HG02588 (cell line): ENCODE measurements around the gene KIR2DL1.
"Not testable (repeated sequence)": the region's sequence is repeated elsewhere in the genome, so short reads cannot be mapped to it uniquely, and the experiment has no call there.

ENCODE experiments used
- ATAC-seq: cut with Tn5 transposase; IDR thresholded peaks from one replicate; pipeline ENCODE4 v1.9.1; 2021; ENCODE audit warnings: mild to moderate bottlenecking, moderate library complexity; ENCODE audit not compliant: unreplicated experiment

KIR2DL1 gene

DNA sequence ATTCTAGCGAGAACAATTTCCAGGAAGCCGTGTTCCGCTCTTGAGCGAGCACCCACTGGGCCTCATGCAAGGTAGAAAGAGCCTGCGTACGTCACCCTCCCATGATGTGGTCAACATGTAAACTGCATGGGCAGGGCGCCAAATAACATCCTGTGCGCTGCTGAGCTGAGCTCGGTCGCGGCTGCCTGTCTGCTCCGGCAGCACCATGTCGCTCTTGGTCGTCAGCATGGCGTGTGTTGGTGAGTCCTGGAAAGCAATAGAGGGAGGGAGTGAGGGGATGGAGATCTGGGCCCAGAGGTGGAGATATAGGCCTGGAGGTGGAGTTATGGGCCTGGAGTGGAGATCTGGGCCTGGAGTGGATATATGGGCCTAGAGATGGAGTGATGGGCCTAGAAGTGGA is at the start of gene KIR2DL1:
Gene KIR2DL1 (plus strand): TSS at position 148 of the 400 bp plus-strand sequence. CDS start 58 bp downstream, at position 206.
- not testable (repeated sequence) for ATAC-seq

DNA sequence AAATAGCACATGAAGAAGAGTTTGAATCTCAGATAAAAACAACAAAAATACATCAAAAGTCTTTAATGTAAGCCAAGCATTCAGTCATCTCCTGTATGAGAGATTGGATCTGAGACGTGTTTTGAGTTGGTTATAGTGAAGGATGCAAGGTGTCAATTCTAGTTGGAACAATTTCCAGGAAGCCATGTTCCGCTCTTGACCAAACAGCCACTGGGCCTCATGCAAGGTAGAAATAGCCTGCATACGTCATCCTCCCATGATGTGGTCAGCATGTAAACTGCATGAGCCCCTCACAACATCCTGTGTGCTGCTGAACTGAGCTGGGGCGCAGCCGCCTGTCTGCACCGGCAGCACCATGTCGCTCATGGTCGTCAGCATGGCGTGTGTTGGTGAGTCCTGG is 45.5 kb upstream of the KIR2DL1 start, which contains the start of gene KIR3DL3:
Gene KIR3DL3 (plus strand): TSS at position 301 of the 400 bp plus-strand sequence. CDS start 55 bp downstream, at position 356.
- ATAC-seq, result no peak

DNA sequence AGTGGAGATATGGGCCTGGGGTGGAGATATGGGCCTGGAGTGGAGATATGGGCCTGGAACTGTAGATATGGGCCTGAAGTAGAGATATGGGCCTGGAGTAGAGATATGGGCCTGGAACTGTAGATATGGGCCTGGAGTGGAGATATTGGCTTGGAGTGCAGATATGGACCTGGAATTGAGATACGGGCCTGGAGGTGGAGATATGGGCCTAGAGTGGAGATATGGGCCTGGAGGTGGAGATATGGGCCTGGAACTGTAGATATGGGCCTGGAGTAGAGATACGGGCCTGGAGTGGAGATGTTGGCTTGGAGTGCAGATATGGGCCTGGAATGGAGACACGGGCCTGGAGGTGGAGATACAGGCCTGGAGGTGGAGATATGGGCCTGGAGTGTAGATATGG is 44.9 kb upstream of the KIR2DL1 start:
- no peak for ATAC-seq

DNA sequence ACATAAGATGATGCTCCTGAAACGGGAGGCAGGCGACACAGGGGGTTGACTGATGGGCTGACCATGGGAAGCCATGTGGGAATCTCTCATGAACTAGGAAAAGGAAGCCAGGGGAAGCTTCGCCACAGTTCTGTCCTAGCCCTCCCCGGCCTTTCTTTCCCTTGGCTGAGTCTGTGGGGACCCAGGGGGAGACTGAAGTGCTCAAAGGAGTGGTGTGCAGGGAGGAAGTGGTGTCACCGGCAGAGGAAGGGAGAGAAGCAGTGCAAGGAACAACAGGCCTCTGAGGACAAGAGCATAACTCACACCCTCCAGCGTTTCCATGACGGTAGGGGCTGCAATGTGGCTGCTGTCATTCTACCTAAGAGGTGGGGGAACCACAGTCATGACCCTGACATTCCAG is 44.3 kb upstream of the KIR2DL1 start:
- ATAC-seq, result no peak

DNA sequence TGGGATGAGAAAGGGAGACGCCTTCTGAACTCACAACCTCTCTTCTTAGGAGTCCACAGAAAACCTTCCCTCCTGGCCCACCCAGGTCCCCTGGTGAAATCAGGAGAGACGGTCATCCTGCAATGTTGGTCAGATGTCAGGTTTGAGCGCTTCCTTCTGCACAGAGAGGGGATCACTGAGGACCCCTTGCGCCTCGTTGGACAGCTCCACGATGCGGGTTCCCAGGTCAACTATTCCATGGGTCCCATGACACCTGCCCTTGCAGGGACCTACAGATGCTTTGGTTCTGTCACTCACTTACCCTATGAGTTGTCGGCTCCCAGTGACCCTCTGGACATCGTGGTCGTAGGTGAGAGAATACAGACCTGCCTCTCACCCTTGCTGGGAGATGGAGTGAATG is 42.0 kb upstream of the KIR2DL1 start:
- ATAC-seq, result no peak

DNA sequence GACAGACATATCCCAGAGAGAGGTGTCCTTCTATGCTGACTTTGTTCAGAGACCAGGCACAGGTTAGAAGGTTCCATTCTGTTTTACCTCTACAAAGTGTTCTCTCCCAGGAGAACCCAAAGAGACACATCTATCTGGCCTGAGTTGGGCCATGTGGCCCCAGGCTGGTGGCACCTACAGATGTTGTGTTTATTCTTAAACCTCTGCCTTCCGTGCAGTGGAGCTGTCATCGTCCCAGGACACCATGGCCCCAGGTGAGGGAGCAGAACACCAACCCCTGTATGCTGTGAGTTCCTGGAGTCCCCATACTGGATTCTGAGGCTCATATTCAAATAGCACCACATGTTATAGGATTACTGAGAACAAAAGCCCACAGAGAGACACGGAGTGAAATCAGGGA is 41.4 kb upstream of the KIR2DL1 start:
- no peak for ATAC-seq

DNA sequence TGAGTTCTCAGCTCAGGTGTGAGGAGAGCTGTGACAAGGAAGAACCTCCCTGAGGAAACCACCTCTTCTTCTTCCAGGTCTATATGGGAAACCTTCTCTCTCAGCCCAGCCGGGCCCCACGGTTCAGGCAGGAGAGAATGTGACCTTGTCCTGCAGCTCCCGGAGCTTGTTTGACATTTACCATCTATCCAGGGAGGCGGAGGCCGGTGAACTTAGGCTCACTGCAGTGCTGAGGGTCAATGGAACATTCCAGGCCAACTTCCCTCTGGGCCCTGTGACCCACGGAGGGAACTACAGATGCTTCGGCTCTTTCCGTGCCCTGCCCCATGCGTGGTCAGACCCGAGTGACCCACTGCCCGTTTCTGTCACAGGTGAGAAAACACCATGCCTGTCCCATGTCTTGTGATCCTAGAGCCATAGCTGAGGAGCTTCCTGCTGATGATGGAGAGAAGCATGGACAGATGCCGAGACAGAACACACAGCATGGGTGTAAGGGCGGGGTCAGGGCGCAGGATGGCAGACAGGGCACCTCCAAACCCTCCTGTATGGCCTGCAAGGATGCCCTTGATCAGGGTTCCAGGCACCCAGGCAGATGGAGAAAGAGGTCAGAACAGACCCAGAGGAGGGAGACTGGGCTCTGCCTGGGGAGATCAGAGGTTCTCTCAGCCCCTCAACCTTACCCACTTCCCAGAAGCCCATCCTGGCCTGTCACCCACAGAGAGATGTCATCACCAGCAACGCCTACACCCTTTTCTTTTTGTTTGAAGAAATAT is 40.0 kb upstream of the KIR2DL1 start:
- ATAC-seq, result no peak

DNA sequence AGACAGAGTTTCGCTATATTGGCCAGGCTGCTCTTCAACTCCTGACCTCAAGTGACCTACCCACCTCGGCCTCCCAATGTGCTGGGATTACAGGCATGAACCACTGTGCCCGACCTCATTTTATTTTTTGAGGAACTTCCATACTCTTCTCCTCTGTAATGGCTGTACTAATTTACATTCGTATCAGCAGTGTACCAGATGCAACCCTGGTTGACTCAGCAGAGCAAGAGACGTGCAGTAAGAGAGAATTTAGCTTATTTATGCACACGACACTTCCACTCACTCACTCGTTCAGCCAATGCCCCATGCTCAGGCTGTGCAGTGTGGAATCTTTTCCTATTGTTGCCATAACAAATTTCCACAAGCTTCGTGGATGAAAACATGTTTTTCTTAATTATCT is 38.4 kb upstream of the KIR2DL1 start:
- no peak for ATAC-seq

DNA sequence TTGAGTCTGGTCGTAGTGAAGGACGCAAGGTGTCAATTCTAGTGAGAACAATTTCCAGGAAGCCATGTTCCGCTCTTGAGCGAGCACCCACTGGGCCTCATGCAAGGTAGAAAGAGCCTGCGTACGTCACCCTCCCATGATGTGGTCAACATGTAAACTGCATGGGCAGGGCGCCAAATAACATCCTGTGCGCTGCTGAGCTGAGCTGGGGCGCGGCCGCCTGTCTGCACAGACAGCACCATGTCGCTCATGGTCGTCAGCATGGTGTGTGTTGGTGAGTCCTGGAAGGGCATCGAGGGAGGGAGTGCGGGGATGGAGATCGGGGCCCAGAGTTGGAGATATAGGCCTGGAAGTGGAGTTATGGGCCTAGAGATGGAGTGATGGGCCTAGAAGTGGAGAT is 31.3 kb upstream of the KIR2DL1 start, which contains the start of gene KIR2DL3:
Gene KIR2DL3 (plus strand): TSS at position 208 of the 400 bp plus-strand sequence. CDS start 33 bp downstream, at position 241.
- not testable (repeated sequence) for ATAC-seq

DNA sequence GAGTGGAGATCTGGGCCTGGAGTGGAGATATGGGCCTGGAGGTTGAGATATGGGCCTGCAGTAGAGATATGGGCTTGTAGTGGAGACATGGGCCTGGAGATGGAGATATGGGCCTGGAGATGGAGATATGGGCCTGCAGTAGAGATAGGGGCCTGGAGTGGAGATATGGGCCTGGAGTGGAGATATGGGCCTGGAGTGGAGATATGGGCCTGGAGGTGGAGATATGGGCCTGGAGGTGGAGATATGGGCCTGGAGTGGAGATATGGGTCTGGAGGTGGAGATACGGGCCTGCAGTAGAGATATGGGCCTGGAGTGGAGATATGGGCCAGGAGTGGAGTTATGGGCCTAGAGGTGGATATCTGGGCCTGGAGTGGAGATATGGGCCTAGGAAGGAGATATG is 30.9 kb upstream of the KIR2DL1 start:
- ATAC-seq, result no peak

DNA sequence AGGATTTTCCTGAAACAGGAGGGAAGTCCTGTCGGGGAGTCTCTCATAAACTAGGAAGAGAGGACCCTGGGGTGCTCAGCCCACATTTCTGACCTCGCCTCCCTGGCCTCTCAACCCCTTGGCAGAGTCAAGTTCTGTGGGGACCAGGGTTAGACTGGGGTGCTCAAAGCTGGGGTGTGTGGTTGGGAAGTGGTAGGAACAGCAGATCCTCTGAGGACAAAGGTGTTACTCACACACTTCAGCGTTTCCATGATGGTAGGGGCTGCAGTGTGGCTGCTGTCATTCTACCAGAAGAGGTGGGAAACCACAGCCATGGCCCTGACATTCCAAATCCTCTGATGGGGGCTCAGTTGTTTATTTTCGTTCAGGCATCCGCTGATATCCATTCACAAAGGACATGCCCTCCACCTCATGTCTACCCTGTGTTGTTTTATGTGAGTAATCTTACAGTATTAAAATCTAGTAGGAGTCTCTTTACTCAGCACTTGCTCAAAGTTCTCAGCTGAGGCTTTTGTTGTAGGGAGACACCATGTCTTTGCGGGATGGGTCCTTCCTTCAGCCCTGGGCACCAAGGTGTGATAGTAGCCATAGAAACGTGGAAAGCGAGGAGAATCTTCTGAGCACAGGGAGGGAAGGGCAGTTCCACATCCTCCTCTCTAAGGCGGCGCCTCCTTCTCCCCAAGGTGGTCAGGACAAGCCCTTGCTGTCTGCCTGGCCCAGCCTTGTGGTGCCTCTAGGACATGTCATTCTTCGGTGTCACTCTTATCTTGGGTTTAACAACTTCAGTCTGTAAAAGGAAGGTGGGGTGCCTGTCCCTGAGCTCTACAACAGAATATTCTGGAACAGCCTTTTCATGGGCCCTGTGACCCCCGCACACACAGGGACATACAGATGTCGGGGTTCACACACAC is 29.8 kb upstream of the KIR2DL1 start:
- ATAC-seq, result no peak

DNA sequence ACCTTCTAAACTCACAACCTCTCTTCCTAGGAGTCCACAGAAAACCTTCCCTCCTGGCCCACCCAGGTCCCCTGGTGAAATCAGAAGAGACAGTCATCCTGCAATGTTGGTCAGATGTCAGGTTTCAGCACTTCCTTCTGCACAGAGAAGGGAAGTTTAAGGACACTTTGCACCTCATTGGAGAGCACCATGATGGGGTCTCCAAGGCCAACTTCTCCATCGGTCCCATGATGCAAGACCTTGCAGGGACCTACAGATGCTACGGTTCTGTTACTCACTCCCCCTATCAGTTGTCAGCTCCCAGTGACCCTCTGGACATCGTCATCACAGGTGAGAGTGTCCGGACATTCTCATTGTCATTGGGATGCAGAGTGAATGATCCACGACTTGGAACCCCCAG is 27.6 kb upstream of the KIR2DL1 start:
- not testable (repeated sequence) for ATAC-seq

DNA sequence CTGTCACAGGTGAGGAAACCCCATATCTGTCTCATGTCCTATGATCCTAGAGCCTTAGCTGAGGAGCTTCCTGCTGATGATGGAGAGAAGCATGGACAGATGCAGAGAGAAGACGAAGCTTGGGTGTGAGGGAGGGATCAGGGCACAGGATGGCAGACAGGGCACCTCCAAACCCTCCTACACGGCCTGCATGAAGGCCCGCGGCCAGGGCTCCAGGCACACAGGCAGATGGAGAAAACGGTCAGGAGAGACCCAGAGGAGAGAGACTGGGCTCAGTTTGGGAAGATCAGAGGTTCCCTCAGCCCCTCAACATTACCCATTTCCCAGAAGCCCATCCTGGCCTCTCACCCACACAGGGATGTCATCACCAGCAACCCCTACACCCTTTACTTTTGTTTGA is 25.5 kb upstream of the KIR2DL1 start:
- ATAC-seq, result not testable (repeated sequence)

DNA sequence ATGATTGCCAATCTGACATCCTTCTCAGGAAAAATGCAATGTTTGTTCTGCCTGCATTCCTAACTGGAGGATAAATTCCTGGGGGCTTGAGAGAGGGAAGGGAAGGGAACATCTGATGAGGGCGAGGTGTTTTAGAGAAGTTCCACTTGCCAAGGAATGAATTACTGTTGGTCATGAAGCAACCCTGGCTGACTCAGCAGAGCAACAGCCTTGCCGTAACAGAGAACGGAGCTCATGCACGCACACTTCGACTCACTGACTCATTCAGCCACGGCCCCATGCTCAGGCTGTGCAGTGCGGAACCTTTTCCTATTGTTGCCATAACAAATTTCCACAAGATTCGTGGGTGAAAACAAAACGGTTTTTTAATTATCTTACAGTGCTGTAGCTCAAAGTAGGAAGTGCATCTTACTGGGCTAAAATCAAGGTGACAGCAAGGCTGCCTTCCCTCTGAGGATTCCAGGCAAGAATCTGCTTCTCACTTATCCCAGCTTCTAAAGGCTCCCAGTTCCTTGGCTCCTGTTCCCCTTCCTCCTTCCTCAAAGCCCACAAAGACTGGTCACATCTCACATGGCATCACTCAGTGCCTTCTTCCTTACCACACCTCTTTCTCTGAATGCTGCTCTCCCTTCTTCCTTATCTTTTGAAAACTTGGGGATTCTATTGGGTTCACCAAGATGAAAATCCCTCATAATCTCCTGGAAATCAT is 21.8 kb upstream of the KIR2DL1 start:
- not testable (repeated sequence) for ATAC-seq

DNA sequence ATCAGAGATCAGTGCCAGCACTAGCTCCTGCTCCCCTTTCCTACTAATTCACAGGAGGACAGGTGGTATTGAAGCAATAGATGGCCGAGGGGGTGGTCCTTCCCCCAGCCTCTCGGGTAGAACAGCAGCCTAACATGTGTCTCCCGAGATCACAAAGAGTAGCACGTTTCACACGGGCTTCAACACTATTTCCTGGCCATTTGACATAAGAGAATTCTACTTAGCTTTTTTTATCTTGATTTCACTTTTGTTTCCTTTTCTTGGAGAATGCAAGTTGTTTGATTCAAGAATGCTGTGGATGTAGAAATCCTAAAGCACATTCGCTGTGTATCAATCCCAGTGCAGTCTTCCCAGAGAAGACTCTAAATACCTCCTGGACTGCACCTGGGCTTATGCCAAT is 19.3 kb upstream of the KIR2DL1 start:
- not testable (repeated sequence) for ATAC-seq

DNA sequence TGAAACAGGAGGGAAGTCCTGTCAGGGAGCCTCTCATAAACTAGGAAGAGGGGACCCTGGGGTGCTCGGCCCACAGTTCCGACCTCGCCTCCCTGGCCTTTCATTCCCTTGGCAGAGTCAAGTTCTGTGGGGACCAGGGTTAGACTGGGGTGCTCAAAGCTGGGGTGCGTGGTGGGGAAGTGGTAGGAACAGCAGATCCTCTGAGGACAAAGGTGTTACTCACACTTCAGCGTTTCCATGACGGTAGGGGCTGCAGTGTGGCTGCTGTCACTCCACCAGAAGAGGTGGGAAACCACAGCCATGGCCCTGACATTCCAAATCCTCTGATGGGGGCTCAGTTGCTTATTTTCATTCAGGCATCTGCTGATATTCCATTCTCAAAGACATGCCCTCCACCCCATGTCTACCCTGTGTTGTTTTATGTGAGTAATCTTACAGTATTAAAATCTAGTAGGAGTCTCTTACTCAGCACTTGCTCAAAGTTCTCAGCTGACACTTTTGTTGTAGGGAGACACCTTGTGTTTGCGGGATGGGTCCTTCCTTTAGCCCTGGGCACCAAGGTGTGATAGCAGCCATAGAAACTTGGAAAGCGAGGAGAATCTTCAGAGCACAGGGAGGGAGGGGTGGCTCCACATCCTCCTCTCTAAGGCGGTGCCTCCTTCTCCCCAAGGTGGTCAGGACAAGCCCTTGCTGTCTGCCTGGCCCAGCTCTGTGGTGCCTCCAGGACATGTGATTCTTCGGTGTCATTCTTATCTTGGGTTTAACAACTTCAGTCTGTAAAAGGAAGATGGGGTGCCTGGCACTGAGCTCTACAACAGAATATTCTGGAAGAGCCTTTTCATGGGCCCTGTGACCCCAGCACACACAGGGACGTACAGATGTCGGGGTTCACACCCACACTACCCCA is 13.1 kb upstream of the KIR2DL1 start:
- ATAC-seq, result not testable (repeated sequence)

DNA sequence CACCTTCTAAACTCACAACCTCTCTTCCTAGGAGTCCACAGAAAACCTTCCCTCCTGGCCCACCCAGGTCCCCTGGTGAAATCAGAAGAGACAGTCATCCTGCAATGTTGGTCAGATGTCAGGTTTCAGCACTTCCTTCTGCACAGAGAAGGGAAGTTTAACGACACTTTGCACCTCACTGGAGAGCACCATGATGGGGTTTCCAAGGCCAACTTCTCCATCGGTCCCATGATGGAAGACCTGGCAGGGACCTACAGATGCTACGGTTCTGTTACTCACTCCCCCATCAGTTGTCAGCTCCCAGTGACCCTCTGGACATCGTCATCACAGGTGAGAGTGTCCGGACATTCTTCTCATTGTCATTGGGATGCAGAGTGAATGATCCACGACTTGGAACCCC is 11.0 kb upstream of the KIR2DL1 start:
- ATAC-seq, result not testable (repeated sequence)

DNA sequence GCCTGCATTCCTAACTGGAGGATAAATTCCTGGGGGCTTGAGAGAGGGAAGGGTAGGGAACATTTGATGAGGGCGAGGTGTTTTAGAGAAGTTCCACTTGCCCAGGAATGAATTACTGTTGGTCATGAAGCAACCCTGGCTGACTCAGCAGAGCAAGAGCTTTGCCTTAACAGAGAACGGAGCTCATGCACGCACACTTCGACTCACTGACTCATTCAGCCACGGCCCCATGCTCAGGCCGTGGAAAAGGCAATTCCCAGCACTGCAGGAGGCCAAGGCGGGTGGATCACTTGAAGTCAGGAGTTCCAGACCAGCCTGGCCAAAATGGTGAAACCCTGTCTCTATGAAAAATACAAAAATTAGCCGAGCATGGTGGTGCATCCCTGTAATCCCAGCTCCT is 5.4 kb upstream of the KIR2DL1 start:
- not testable (repeated sequence) for ATAC-seq

DNA sequence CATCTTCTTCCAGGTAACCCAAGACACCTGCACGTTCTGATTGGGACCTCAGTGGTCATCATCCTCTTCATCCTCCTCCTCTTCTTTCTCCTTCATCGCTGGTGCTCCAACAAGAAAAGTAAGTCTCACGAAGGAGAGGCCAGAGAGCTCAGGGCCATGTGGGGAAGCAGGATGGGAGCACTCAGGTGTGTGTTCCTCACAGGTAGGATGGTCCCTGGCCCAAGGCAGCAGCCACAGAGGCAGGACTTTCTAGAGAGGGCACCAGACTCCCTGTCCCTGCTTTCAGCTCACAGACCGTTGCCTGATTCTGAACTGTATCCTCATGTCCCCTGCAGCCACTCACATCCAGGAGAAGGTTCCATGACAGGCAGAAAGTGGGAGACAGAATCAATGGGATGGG is 3.1 kb upstream of the KIR2DL1 start:
- ATAC-seq, result not testable (repeated sequence)

DNA sequence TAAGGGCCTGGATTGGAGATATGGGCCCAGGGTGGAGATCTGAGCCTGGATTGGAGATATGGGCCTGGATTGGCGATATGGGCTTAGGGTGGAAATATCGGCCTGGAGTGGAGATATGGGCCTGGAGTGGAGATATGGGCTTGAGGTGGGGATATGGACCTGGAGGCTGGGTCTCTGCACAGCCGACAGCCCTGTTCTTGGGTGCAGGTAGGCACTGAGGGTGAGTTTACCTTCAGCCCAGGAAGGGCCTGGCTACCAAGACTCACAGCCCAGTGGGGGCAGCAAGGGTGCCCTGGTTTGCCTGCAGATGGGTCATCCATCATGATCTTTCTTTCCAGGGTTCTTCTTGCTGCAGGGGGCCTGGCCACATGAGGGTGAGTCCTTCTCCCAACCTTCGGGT is 918 bp downstream of the KIR2DL1 start:
- ATAC-seq, result not testable (repeated sequence)
